Keratinocyte (primary cell): ENCODE measurements around the gene KCNG2.

Experiments used
- EZH2 ChIP-seq: IDR thresholded peaks from one replicate; pipeline ENCODE4 v1.6.1; 2012; ENCODE audit warnings: inconsistent platforms, mild to moderate bottlenecking, low read length, moderate library complexity
- TF ChIP-seq, protein P1 (sequence below), 3 experiments: IDR thresholded peaks in 1 of 3; conservative IDR thresholded peaks in 1 of 3; optimal IDR thresholded peaks in 1 of 3; 2 replicates in 2 of 3; 3 replicates in 1 of 3; pipeline versions ENCODE3 to v1.5.1; 2011; ENCODE audit warnings: low read length in 3 of 3, mild to moderate bottlenecking in 3 of 3, moderate library complexity in 2 of 3, control low read depth in 1 of 3, inconsistent platforms in 1 of 3; ENCODE audit not compliant: insufficient read depth in 2 of 3; ENCODE audit errors: extremely low read depth in 1 of 3

DNA sequence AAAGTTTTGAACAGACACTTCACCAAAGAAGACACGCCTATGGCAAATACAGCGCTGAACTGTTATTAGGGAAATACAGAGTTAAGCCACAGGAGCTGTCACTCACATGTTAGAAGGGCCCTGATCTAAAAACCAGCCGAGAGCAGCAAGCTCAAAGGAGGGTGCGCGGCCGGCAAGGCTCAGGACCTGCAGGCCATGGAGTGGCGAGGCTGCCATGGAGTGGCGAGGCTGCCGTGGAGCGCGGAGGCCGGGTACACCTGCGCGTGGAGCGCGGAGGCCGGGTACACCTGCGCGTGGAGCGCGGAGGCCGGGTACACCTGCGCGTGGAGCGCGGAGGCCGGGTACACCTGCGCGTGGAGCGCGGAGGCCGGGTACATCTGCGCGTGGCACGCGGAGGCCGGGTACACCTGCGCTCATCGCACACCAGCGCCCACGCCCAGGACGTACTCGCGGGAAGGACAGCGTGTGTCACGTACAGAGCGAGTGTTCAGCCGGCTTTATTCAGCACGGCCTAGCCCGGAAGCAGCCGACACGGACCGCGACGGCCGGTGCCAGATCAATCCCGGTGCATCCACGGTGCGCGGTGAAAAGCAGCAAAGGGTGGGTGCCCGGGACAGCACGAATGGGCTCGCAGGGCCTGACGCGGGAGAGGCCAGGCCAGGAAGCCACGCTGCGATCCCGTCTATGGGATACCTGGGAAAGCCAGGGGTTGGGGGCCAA is 84.9 kb downstream of the KCNG2 start:
- TF ChIP-seq, protein P1, sequence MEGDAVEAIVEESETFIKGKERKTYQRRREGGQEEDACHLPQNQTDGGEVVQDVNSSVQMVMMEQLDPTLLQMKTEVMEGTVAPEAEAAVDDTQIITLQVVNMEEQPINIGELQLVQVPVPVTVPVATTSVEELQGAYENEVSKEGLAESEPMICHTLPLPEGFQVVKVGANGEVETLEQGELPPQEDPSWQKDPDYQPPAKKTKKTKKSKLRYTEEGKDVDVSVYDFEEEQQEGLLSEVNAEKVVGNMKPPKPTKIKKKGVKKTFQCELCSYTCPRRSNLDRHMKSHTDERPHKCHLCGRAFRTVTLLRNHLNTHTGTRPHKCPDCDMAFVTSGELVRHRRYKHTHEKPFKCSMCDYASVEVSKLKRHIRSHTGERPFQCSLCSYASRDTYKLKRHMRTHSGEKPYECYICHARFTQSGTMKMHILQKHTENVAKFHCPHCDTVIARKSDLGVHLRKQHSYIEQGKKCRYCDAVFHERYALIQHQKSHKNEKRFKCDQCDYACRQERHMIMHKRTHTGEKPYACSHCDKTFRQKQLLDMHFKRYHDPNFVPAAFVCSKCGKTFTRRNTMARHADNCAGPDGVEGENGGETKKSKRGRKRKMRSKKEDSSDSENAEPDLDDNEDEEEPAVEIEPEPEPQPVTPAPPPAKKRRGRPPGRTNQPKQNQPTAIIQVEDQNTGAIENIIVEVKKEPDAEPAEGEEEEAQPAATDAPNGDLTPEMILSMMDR (optimal IDR thresholded peaks at IDR 0.05 in 1 of 3, IDR thresholded peaks at IDR 0.05 in 1 of 3, conservative IDR thresholded peaks at IDR 0.05 in 1 of 3; ENCODE audit: extremely low read depth in 1 of 3, insufficient read depth in 2 of 3, low read length in 3 of 3): no peak
- TF ChIP-seq EZH2: no peak
